Body of pancreas (tissue), 4 donors: ENCODE results near the gene LTBP1.

ENCODE experiments used
- CTCF ChIP-seq, 7 experiments: fragments of 450-650 bp in 4 of 7; fragments of 200-600 bp in 3 of 7; sonication (generic) in 3 of 7; IDR thresholded peaks; one replicate each; pipeline ENCODE4 v1.5.1; 2016 to 2019; ENCODE audit warnings: antibody characterized with exemption in 7 of 7
- POLR2A ChIP-seq, 3 donors: fragments of 450-650 bp; IDR thresholded peaks; one replicate each; pipeline ENCODE4 v1.6.1; 2016; ENCODE audit warnings: antibody characterized with exemption in 3 of 3, mild to moderate bottlenecking in 2 of 3

GRCh38 chr2:33060405-33060804 is 113.7 kb downstream of the LTBP1 start:
- no peak for TF ChIP-seq CTCF (IDR thresholded peaks at IDR 0.05)
- TF ChIP-seq POLR2A (IDR thresholded peaks at IDR 0.05): no peak
